Activated CD4-positive, alpha-beta memory T cell treated with anti-CD3 and anti-CD28 coated beads, Interleukin-2, amount 10 ng/mL, durations not matched to agents 7 days and 5 days (primary cell): ENCODE measurements around the gene DCDC2. TPM values are rescaled to one million over a fixed set of nuclear protein-coding genes. Genes with fewer than 3 reads are reported as not detected.
"Not testable (repeated sequence)": the region's sequence is repeated elsewhere in the genome, so short reads cannot be mapped to it uniquely, and the experiment has no call there.

Experiments used
- CTCF ChIA-PET: fragments of 350-600 bp; sonication (Branson Sonifier 250); formaldehyde crosslinking; loops from one replicate; lab custom pipeline; 2021; ENCODE audit warnings: antibody characterized with exemption, inconsistent platforms; lab: Charles Lee
- POLR2A ChIA-PET: fragments of 350-600 bp; sonication (Branson Sonifier 250); formaldehyde crosslinking; loops from one replicate; lab custom pipeline; 2021; ENCODE audit warnings: antibody characterized with exemption; lab: Charles Lee
- DNase-seq: peaks from one replicate; pipeline ENCODE4 v3.0.0-alpha.2; 2020
- H3K27ac Mint-ChIP-seq: one replicate; pipeline ENCODE4 v1.8.0; 2021; ENCODE audit warnings: mild to moderate bottlenecking, mixed read lengths
- H3K27me3 Mint-ChIP-seq: one replicate; pipeline ENCODE4 v1.8.0; 2021; ENCODE audit warnings: mixed read lengths
- H3K36me3 Mint-ChIP-seq: one replicate; pipeline ENCODE4 v1.8.0; 2021; ENCODE audit warnings: low read depth, mixed read lengths
- H3K4me1 Mint-ChIP-seq: one replicate; pipeline ENCODE4 v1.8.0; 2021; ENCODE audit warnings: mixed read lengths
- H3K4me3 Mint-ChIP-seq: one replicate; pipeline ENCODE4 v1.8.0; 2021; ENCODE audit warnings: mild to moderate bottlenecking, mixed read lengths
- H3K9me3 Mint-ChIP-seq: one replicate; pipeline ENCODE4 v1.8.0; 2021; ENCODE audit warnings: mixed read lengths
- total RNA-seq, 2 experiments: library from RNA; stranded (reverse); gene quantifications; one replicate each; pipeline ENCODE4 v1.2.3, GENCODE V29; 2021

The DCDC2 gene
- total RNA-seq, 2 experiments from 2014 or later: not detected

DNA sequence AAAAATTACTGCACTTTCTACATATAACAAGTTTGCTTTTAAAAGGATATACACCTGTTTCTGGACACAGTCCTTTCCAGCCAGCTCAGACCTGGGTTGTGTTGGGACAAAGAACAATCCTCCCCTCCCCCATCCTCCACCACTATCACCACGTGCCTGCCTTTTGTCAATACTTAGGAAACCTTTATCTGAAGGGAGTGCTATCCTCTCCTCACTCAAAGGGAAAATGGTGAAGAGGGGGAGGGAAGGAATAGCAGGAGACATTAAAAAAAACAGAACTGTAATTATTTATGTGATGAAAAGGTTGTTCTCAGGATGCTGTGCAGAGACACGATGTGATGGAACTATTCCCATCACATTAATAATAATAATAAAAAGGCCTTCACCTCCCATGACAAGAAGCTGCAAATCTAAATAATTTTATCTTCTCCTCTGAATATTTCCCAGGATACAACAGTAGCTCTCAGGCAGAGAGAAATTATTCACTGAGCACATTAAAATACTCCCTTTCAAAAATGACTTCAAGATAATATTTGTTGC is 126.4 kb downstream of the DCDC2 start:
- Mint-ChIP-seq H3K4me1 (no peaks in the 10 kb centered on the region), H3K27me3 (peaks cover 10% of the 10 kb centered on the region), H3K36me3 (no peaks in the 10 kb centered on the region), H3K4me3 (no peak overlapping the region), H3K9me3 (no peaks in the 10 kb centered on the region), H3K27ac (no peak overlapping the region)
- DNase-seq: no peak
- CTCF ChIA-PET: no interaction called here
- POLR2A ChIA-PET: no interaction called here

DNA sequence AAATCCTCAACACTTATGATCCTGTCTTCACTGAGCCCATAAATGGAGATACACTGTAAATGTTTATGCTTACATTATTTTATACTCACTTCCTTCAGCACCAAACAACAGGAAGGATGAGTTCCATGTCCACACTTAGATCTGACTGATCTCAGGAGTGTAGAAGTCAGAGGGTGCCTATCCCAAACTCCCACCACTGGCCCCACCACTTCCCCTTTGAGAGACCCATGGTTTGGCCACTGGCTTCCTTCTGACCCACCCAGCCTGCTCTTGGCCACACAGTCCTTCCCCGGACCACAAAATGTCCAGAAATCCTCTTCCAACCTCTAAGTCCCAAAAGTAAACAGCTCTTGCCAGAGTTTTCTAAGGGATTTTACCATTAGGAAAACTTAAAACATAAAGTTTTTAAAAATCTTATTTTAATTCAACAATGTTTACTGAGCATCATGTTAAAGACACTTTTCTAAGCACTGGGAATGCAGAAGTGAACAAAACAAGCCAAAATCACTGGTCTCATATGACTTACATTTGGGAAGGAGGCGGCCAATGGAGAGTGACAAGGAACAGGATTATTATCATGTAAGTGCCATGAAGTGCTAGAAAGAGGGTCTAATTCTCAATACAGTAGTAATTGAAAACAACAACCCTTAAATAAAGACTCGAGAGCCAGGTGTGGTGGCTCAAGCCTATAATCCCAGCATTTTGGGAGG is 128.0 kb downstream of the DCDC2 start:
- peaks cover 10% of the 10 kb centered on the region for H3K27me3 Mint-ChIP-seq
- POLR2A ChIA-PET: no interaction called here

GRCh38 chr6:24228681-24229255 is 129.1 kb downstream of the DCDC2 start:
- no peaks in the 10 kb centered on the region for H3K9me3 Mint-ChIP-seq
- no peak overlapping the region for H3K27ac Mint-ChIP-seq
- H3K27me3 Mint-ChIP-seq: peaks cover 4% of the 10 kb centered on the region
- no peak overlapping the region for H3K4me3 Mint-ChIP-seq
- no peaks in the 10 kb centered on the region for H3K36me3 Mint-ChIP-seq
- ChIA-PET POLR2A (no interaction called here), CTCF (no interaction called here)
- no peaks in the 10 kb centered on the region for H3K4me1 Mint-ChIP-seq
- no peak for DNase-seq

More for the DNA sequence above, 128.0 kb downstream of the DCDC2 start:
- H3K36me3 Mint-ChIP-seq: no peaks in the 10 kb centered on the region
- no peaks in the 10 kb centered on the region for H3K9me3 Mint-ChIP-seq
- no peak for DNase-seq
- no peak overlapping the region for H3K27ac Mint-ChIP-seq
- CTCF ChIA-PET: no interaction called here
- no peak overlapping the region for H3K4me3 Mint-ChIP-seq
- no peaks in the 10 kb centered on the region for H3K4me1 Mint-ChIP-seq

- ChIA-PET POLR2A (no interaction called here), CTCF (no interaction called here)
- no peak for DNase-seq
- Mint-ChIP-seq H3K4me3 (no peak overlapping the region), H3K27me3 (peaks cover 3% of the 10 kb centered on the region), H3K27ac (no peak overlapping the region), H3K36me3 (no peaks in the 10 kb centered on the region), H3K9me3 (no peaks in the 10 kb centered on the region), H3K4me1 (no peaks in the 10 kb centered on the region)
Observed at GRCh38 chr6:24228123-24228522, 129.7 kb downstream of the DCDC2 start.

- H3K27me3 Mint-ChIP-seq: peaks cover 4% of the 10 kb centered on the region
- H3K9me3 Mint-ChIP-seq: no peaks in the 10 kb centered on the region
- H3K4me3 Mint-ChIP-seq: no peak overlapping the region
- ChIA-PET POLR2A (no interaction called here), CTCF (no interaction called here)
- H3K4me1 Mint-ChIP-seq: no peaks in the 10 kb centered on the region
- no peak for DNase-seq
- H3K36me3 Mint-ChIP-seq: no peaks in the 10 kb centered on the region
- no peak overlapping the region for H3K27ac Mint-ChIP-seq
Observed at GRCh38 chr6:24227556-24227955, 130.3 kb downstream of the DCDC2 start.

DNA sequence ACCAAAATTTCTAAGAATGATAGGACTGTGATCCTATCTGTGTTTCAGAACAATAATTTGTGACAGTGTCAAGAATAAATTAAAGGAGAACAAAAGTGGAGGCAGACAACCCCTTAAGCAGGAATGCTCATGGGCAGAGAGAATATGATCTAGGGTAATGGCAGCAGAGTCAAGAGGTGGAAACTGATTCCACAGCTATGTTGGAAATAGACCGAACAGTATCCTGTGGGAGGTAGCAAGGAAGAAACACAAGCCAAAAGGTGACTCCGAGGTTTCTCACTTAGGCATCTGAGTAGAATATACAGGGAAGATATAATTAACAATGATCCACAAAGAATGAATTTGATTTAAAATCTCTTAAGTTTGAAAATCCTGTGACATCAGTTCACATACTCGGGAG is 131.3 kb downstream of the DCDC2 start:
- Mint-ChIP-seq H3K9me3 (no peaks in the 10 kb centered on the region), H3K4me1 (no peaks in the 10 kb centered on the region), H3K36me3 (no peaks in the 10 kb centered on the region), H3K4me3 (no peak overlapping the region), H3K27me3 (peaks cover 4% of the 10 kb centered on the region), H3K27ac (no peak overlapping the region)
- ChIA-PET CTCF (no interaction called here), POLR2A (no interaction called here)
- no peak for DNase-seq

- Mint-ChIP-seq H3K27ac (no peak overlapping the region), H3K4me1 (no peaks in the 10 kb centered on the region), H3K9me3 (no peaks in the 10 kb centered on the region), H3K36me3 (no peaks in the 10 kb centered on the region), H3K27me3 (peaks cover 4% of the 10 kb centered on the region), H3K4me3 (no peak overlapping the region)
- no peak for DNase-seq
- ChIA-PET POLR2A (no interaction called here), CTCF (no interaction called here)
Observed at GRCh38 chr6:24225838-24226237, 132.0 kb downstream of the DCDC2 start.

DNA sequence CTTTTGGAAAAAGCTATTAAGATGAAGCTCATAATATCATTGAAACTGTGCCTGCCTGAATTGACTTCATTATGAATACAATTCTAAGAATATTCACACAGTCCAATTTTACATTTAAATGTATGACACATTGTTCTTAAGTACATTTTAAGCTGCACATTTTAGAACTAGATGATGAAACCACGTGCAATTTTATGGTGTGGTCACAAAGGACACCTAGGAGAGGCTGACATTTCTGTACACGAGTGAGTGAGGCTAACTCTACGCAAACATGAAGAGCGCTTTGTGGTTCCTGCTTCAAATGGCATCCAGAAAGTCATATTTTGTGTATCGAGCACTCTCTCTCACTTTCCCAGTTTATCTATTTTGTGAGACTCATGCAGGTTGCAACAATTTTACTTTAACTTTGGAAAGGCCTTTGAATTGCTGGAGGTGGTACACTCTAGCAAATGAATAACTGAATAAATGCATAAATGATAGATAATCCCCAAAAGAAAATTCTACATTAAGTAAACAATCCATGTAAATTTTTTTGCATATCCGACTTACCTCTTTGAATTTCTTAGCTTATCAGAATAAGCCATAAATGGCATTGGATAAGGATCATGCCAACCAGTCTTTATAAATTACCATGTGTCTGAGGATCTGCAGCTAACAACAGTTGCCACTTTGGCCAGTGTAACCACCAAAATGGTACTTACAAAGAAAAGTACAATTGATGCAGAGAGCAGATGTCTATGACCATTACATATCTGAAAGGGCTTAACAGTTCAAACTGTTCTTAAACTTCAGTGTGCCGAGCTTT is 134.5 kb downstream of the DCDC2 start:
- no peak for DNase-seq
- Mint-ChIP-seq H3K9me3 (no peaks in the 10 kb centered on the region), H3K27ac (no peak overlapping the region), H3K4me3 (no peak overlapping the region), H3K27me3 (peaks cover 4% of the 10 kb centered on the region), H3K4me1 (no peaks in the 10 kb centered on the region), H3K36me3 (no peaks in the 10 kb centered on the region)
- ChIA-PET POLR2A (no interaction called here), CTCF (no interaction called here)

DNA sequence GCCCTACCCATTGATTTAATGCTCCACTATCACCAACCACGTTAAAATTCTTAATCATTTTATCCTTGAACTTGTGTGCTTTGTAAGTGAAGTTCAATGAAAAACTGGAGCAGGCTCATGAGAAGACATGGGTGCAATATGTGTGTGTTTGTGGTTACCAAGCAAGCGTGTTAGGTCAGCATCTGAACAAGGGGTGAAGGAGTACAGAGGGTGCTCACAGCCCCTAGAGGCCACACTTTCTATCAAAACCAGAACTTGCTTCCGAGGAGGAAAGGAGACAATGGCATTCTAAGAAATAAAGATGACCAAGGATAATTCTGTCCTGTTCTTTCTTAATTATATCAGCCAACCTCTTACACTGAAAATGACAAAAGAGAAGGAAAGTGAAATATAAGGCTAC is 138.2 kb downstream of the DCDC2 start:
- DNase-seq: no peak
- ChIA-PET CTCF (no interaction called here), POLR2A (no interaction called here)
- no peak overlapping the region for H3K4me3 Mint-ChIP-seq
- H3K9me3 Mint-ChIP-seq: no peaks in the 10 kb centered on the region
- H3K36me3 Mint-ChIP-seq: no peaks in the 10 kb centered on the region
- no peaks in the 10 kb centered on the region for H3K4me1 Mint-ChIP-seq
- H3K27ac Mint-ChIP-seq: no peak overlapping the region
- peaks cover 4% of the 10 kb centered on the region for H3K27me3 Mint-ChIP-seq

DNA sequence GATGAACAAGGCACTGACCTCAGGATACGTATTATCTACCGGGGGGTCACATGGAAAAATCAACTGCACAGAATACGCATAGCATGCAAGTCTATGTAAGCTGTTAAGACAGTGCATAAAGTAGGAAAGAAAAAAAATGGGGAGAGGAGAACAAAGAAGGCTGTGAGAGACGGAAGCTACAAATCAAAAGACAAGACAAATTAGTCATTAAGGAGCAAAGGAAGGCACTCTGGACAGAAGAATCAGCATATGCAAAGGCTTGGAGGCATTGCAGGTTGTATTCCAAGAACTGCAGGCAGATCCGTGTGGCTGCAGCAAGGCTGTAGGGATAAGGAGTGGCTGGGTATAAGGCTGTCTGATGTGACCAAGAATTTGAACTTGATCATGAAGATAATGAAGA is 142.9 kb downstream of the DCDC2 start:
- CTCF ChIA-PET: no interaction called here
- no peaks in the 10 kb centered on the region for H3K27me3 Mint-ChIP-seq

DNA sequence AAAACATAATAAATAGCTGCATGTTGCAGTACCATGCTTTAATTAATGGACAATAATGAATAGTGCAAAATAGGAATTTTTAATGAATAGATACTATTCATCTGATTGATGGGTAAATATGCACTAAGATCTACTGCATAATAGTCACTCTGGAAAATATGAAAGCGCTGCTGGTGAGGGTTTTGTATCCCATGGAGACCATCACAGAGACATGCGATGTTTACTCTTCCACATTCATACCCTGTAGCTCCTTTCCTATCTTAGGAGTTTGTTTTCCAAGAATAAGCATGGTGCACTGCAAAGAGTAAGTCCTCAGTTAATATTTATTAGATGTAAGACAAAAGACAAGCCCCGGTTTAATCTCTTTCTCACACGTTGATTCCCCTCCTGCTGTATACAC is 150.4 kb downstream of the DCDC2 start:
- no peak overlapping the region for H3K4me3 Mint-ChIP-seq
- no peaks in the 10 kb centered on the region for H3K9me3 Mint-ChIP-seq
- H3K36me3 Mint-ChIP-seq: no peaks in the 10 kb centered on the region
- ChIA-PET POLR2A (no interaction called here), CTCF (no interaction called here)
- H3K4me1 Mint-ChIP-seq: no peaks in the 10 kb centered on the region
- DNase-seq: no peak
- H3K27ac Mint-ChIP-seq: no peak overlapping the region
- H3K27me3 Mint-ChIP-seq: peaks cover 1% of the 10 kb centered on the region

More for the DNA sequence above, 142.9 kb downstream of the DCDC2 start:
- Mint-ChIP-seq H3K27ac (no peak overlapping the region), H3K36me3 (no peaks in the 10 kb centered on the region), H3K9me3 (no peaks in the 10 kb centered on the region), H3K4me1 (no peaks in the 10 kb centered on the region), H3K4me3 (no peak overlapping the region)
- POLR2A ChIA-PET: no interaction called here
- no peak for DNase-seq

- Mint-ChIP-seq H3K4me1 (no peaks in the 10 kb centered on the region), H3K36me3 (no peaks in the 10 kb centered on the region), H3K4me3 (no peak overlapping the region), H3K27me3 (peaks cover 1% of the 10 kb centered on the region), H3K9me3 (no peaks in the 10 kb centered on the region), H3K27ac (no peak overlapping the region)
- no peak for DNase-seq
- CTCF ChIA-PET: no interaction called here
- POLR2A ChIA-PET: no interaction called here
Observed at GRCh38 chr6:24205020-24205492, 152.8 kb downstream of the DCDC2 start.

DNA sequence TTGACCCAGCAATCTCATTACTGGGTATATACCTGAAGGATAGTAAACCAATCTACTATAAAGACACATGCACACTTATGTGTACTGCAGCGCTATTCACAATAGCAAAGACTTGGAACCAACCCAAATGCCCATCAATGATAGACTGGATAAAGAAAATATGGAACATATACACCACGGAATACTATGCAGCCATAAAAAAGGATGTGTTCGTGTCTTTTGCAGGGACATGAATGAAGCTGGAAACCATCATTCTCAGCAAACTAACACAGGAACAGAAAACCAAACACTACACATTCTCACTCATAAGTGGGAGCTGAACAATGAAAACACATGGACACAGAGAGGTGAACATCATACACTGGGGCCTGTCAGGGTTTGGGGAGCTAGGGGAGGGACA is 153.7 kb downstream of the DCDC2 start:
- H3K4me3 Mint-ChIP-seq, H3K27ac Mint-ChIP-seq: not testable (repeated sequence)

More for the DNA sequence above, 153.7 kb downstream of the DCDC2 start:
- DNase-seq, CTCF ChIA-PET, POLR2A ChIA-PET, H3K27me3 Mint-ChIP-seq, H3K4me1 Mint-ChIP-seq, H3K9me3 Mint-ChIP-seq, H3K36me3 Mint-ChIP-seq: not testable (repeated sequence)
